NCI-H128 (cell line): ENCODE results near the gene C1D.
"Not testable (repeated sequence)": the region's sequence is repeated elsewhere in the genome, so short reads cannot be mapped to it uniquely, and the experiment has no call there.

Experiments used
- DNase-seq: peaks from one replicate; lab custom pipeline; 2025; ENCODE audit not compliant: unreplicated experiment; lab: John Stamatoyannopoulos, UW

Gene C1D

DNA sequence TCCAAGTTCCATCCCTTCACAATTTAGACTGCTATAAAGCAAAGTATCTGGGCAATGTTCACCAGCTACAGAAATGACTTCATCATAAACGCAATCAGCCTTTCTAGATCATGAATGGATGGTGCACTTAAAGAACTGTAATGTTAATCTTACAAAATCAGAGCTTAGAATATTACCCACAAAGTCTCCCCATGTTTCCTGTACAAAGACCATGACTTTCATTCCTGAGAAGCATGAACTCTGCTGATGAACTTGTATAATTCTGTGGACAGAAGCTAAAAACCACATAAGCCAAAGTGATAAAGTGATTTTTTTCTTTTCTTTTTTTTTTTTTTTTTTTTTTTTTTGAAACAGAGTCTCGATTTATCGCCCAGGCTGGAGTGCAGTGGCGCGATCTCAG is 53.3 kb downstream of the C1D start:
- DNase-seq, result no peak

DNA sequence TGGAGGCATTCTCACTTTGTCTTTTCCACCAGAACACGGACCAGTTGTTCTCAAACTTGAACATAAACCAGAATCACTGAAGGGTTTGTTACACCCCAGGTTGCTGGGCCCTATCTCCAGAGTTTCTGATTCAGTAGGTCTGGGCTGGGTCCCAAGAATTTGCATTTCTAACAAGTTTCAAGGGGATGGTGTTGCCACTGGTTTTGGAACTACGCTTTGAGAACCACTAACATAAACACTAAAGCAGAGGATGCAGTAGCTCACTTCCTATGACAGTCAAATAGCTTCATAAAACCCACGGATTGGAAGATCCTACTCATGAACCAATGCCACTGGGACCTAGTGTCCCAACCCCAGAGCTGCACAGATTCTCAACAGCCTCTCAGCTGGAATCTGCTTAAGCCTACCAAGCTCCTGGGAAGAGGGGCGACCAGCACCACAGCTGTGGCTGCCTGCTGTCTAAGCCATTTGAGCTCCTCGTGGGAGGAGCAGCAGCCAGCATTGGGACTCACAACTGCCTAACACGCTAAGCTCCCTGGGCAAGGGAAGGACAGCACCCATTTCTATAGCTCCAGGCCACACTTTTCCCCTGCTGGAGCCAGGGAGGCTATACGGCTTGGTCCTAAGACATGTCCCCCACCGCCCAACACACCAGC is 62.5 kb downstream of the C1D start:
- no peak for DNase-seq

DNA sequence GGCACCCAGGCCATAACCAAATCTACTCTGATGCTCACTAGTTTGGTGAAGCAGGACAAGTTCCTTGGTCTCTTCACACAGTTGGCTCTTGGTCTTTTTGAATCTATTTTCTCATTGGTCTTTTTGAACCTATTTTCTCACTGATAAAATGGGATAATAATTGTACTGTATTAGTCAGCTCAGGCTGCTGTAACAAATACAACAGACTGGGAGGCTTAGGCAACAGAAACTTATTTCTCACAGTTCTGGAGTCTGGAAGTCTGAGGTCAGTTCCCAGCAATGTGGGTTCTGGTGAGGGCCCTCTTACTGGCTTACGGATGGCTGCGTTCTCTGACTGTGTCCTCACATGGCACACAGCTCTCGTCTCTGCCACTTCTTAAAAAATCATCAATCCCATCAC is 63.5 kb downstream of the C1D start:
- DNase-seq, result no peak

DNA sequence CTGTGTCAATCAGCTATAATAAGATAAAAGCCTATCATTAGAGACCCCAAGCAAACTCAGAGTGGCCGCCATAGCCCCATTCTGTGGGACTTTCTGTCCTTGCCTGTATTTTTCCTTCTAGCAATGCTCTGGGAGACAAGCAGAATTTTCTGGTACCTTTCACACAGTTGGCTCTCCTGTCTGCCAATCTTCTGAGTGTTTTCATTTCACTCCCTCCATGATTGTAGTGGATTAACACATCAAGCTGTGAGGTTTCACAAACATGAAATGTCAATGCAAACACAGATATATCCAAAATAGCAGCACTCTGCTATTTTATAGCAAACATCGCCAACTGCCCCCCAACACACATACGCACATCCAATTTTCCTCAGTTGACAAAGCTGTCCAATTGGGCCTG is 64.9 kb downstream of the C1D start:
- DNase-seq, result no peak

DNA sequence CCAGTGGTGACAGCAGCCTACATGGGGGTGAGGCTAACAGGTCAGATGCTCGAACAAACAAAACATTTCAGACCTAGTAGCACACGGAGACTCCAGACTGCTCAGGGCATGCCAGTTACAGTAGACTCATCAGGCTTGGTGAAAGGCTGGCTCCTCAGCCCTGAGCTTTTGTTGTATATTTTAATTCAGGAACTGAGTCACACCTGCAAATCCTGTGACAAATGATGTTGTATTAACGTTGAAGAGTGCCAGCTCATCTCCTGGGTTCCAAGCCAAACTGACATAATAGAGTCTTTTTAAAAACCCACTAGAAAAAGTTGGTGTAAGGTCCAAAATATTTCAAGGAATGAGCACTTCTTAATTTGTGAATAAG is 65.3 kb downstream of the C1D start:
- DNase-seq, result no peak

DNA sequence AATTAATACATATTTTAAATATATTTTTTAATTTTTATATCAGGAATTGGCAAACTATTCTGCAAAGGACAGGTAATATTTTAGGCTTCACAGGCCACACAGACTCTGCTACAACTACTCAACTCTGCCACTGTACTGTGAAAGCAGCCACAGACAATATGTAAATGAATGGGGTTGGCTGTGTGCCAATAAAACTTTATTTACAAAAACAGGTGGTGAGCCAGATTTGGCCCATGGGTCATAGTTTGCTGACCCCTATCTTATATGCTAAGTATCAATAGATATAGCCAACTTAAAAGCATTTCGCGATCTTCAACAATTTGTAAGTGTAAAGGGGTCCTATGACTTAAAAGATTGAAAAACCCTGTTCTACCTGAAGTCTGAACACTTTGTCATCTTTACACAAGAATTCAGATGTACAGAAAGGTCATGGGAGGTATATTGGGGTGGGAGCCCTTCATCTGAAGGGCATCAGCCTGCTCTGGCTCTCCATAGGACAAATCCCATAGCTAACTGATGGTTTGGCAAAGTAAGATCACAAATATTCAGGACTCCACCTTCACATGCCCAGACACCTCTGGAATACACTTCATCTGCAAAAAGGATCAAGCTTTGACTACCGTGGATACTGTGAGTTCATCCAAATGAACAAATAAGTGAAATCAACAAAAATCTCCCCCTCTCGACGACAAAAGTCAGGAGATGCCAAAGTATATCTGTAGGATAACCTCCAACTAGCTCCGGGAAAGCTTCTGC is 65.9 kb downstream of the C1D start:
- no peak for DNase-seq

DNA sequence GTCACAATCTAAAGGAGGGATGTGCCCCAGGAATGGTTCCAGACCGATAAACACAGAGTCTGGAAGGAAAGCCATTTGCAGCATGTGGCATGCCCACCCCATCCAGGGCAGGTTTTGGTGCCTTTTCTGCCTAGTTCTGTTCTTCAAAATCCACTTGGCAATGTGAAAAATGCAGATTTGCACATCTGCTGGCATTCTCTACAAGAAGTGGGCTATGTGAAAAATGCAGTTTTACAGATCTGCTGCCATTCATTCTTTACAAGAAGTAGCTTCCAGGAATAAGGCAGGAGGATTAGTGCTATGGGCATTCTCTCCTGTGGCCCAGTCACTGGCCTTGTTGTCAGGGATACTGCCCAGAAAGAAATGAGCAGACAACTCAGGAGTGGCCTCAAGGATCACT is 68.1 kb downstream of the C1D start:
- DNase-seq, result no peak

DNA sequence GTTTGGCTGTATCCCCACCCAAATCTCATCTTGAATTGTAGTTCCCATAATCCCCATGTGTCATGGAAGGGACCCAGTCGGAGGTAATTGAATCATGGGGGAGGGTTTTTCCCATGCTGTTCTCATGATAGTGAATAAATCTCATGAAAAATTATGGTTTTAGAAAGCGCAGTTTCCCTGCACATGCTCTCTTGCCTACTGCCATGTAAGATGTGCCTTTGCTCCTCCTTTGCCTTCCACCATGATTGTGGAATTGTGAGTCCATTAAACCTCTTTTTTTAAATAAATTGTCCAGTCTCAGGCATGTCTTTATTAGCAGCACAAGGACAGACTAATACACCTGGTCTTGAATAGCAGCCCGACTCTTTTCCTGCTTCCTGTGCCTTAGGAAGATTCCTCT is 68.7 kb downstream of the C1D start:
- not testable (repeated sequence) for DNase-seq

DNA sequence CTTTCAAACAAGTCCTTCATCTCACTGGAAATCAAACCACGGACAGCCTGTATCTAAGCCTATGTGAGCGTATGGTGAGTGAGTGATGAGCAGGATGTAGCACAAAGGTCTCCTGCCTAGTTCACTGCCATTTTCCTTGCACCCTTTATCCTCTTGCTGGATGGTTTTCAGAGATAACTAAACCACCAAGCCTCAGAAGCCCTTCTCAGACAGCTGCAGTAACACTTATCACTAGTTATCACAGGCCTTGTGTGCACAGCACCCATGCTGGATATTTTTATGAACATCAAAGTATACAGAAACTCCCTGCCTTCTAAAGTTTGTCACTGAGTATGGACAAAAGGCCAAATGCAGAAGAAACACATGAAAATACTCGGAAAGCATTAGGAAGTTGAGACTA is 69.5 kb downstream of the C1D start:
- no peak for DNase-seq

DNA sequence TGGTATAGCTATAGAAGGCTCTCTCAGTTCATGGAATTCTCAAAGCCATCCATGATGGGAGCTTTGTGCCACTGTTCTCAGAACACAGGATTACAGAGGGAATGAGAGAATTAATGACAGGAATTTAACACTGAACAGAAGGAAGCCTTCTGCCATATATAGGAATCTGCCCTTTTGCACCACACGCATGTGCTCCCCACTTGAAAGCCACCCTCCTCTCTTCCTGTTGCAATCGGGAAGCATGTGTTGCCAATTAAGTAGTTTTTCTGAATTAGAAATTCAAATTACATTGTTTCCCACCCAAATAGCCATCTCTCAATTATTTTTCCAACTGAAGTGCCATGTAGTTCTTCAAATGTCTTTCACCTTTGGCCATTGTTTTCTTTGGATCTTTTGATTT is 71.3 kb downstream of the C1D start:
- no peak for DNase-seq
